HG03097 (cell line): ENCODE data around the gene RNF10.
"Not testable (repeated sequence)": the region's sequence is repeated elsewhere in the genome, so short reads cannot be mapped to it uniquely, and the experiment has no call there.

ENCODE experiments used
- ATAC-seq: cut with Tn5 transposase; IDR thresholded peaks from one replicate; pipeline ENCODE4 v1.9.1; 2021; ENCODE audit not compliant: unreplicated experiment, low FRiP score

Gene RNF10

DNA sequence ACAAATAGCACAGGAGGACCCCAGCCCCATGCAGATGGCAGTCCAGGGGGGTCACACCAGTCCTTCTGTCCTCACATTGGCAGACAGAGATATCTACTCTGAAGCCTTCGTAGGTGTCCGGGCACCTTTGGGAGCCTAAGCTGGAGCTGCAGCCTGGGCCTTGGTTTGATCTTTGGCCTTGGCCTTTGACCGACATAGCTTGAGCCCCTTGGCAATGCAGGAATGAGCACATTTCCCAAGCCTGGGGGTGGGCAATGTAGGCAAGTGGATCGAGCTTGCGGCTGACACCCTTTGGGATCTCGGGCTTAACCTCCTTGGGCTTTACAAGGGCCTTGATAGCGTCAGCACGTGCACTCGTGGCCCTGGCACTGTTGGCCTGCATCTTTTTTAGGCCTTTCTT lies 11.6 kb upstream of the RNF10 start:
- ATAC-seq: no peak

DNA sequence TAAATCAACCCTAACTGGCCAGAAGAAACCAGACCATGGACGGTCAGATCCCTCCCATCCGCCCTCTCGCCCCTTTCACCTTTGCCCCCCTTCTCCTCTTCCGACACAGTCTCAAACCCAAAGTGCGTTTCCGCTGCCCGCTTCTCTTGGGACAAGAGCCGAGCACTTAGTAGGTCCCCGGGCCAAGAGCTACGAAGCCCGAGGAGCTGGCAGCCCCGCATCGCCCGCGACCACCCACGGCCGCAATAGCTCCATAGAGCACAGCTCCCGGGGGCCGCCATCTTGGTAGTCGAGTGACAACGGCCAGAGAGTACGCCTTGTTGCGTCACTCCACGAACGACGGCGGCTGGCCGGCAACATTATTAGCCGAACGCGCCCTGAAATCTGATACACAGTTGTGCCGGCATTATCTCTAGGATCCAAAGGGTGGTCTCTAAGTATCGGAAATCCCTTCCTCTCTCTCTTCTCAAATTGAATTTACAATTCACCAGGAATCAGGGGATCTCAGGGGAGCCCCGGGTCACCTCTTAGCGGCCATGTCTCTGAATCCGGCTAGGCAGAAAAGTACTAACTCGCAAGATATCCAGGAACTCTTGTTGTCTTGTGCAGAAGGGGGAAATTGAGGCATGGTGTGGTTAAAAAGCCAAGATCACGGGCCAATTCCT lies 5.2 kb upstream of the RNF10 start, which contains the start of gene COQ5:
Gene COQ5 (minus strand): TSS at position 298 of the 665 bp plus-strand sequence. CDS start 17 bp downstream, at position 281.
- peak; percentile 69 for ATAC-seq

DNA sequence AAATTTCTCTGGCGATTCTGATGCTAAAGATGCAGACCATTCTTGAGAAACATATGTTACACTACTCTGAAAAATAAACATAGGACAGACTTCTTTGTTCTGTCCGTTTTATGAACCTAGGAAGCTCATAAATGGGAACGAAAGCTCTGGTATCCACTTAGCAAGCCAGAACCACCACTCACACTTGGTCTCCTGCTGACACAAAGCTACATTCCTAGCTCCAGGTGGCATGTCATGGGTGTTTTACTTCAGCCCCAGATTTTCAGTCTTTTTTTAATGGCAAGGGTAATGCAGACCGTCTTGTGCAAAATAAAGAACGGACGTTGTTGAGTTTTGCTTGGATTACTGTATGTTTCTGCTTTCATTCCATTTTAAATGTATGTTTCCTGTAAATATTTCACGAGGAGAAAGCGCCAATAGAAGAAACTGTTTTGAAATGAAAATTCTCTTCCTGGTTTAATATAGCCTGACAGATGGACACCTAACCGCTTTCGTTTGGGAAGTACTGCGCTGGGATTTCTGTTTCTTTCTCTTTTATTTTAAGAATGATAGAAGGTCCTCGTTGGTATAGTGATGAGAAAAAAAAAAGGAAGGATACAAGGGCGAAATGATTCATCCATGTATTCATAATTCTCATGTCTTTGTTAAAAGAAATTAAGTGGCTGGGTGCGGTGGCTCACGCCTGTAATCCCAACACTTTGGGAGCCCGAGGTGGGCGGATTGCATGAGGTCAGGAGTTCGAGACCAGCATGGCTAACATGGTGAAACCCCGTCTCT lies 4.3 kb upstream of the RNF10 start:
- no peak for ATAC-seq

DNA sequence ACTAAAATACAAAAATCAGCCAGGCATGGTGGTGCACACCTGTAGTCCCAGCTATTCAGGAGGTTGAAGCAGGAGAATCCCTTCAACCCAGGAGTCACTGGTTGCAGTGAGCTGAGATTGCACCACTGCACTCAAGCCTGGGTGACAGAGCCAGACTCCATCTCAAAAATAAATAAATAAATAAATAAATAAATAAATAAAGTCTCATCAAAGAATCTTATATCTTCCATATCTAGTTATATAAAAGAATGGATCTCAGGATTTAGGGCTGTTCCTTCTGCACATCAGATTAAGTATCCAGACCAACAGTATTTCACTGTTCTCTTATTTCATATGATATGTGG lies 3.8 kb upstream of the RNF10 start:
- ATAC-seq: not testable (repeated sequence)

DNA sequence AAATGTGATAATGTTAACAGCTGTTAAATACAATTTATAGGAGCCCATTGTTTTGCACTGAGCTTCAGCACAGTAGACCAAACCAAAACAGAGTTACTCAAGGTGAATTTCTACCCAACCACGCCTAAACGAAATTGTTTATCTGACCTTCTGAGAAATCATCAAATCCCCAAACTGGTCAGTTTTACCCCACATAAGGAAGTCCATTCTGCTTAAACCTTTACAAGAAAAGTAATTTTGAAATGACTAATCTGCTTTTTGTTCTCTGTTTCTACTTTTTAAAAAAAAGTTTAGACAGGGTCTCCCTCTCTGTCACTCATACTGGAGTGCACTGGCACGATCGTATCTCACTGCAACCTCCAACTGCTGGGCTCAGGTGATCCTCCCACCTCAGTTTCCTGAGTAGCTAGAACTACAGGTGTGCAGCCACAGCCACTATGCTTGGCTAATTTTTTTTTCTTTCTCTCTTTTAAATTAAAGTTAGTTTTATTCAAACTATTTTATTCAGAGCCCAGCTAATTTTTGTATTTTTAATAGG lies 1.4 kb upstream of the RNF10 start:
- ATAC-seq: no peak

DNA sequence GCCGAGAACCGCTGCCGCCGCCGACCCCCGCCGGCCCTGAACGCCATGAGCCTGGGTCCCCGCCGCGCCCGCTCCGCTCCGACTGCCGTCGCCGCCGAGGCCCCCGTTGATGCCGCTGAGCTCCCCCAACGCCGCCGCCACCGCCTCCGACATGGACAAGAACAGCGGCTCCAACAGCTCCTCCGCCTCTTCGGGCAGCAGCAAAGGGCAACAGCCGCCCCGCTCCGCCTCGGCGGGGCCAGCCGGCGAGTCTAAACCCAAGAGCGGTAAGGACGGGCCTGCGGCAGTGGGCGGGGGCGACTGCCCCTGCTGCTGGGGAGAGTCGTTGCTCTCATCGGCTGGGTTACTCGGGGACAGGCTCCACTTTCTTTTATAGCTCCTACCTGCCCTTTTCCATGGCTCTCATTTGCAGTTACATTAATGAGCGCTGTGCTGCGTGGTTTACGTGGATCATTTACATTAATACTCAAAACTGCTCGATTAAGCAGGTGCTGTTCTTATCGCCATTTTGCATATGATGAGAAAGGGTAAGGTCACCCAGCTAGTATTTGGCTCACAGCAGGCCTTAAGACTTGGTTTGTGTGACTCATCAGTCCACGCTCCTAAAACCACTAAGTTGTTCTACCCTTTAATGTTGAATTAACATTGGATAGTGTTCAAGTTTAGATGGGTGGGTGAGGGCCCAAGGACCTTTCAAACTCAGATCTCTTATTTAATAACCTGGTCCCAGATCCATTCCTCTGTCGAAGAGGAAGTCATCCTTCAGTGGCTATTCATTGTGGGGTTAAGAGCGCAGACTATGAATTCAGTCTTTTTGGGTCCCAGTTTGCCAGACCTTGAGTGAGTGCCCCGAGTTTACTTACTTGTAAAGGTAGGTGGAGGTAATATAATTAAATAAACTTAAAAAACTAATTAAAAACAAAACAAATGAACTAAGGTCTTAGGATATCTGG lies 823 bp downstream of the RNF10 start:
- peak; percentile 30 for ATAC-seq

DNA sequence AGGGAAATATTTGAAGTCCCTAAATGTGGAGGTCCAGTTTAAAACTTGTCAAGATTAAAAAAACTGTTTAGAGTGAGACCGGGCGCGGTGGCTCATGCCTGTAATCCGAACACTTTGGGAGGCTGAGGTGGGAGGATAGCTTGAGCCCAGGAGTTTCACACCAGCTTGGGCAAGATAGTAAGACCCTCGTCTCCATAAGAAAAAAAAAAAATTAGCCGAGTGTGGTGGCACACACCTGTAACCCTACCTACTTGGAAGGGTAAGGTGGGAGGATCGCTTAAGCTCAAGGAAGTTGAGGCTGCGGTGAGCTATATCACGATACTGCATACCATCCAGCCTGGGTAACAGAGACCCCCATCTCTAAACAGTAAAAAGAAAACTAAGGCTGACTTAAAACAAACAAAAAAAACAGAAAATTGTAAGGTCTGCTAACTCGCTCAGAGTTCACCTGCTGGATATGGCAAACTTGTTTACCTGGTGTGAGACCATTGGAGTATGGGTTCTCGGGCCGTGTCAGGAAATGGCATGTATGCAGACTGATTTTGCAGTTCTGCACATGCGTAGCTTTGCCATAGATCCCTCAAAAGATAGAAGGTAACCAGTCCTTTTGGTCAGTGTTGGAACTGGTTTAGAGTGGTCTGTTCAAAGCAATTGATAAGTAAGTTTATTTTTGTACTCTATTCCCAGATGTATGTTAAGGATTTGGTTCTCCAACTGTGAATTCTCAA lies 2.1 kb downstream of the RNF10 start:
- no peak for ATAC-seq

DNA sequence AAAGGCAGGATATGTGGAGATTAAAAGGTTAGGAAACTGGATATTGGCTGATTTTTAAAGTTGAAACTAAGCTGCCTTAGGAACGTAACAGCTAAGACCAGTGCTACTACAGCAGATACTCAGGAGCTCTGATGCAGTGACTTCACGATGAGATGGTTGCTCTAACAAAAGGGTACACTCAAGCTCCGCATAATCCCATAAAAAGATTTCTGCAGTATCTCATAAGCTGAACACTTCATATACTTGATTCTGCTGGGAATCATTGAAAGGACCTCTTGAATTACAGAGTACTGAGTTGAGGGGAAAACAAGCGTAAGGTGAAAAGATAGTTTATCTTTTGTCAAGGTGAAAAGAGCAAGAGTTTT lies 3.7 kb downstream of the RNF10 start:
- ATAC-seq: no peak

DNA sequence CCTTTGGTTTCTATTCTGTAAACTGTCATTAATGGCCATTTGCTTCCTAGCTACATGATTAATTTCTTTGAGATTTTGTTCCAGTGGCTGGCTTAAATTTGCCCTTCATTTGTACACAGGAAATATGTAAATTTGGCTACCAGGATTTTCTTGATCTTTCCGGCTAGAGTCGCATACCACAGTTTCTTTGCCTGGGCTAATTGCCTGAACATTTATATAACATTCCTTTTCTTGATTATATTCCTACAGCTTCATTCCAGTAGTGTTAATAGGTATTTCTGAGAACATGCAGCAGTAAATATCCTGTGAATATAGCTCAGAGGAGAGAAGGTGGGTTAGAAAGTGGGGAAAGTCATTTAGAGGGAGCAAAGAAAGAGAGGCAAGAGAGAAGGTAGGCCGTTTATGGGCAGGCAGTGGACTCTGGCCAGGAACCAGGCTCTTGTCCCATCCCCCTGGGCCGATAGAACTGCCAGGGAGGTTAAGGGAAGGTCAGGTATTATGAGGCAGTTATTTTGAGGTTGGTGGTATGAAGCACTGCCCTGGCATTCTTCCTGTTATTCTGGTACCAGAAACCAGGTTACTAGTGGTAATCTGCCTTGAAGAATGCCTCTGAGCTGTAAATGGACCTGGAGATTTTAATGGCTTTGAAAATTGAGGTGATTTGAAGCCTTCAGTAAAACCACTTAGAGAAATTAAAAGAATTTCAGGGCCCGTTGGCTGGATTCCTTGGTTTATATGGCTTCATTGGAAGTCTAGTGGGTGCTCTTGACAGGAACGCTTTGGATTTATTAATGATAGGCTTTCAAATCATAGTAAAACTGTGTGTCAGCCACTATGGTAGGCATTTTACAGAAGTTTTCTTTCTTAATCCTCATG lies 4.4 kb downstream of the RNF10 start:
- no peak for ATAC-seq

DNA sequence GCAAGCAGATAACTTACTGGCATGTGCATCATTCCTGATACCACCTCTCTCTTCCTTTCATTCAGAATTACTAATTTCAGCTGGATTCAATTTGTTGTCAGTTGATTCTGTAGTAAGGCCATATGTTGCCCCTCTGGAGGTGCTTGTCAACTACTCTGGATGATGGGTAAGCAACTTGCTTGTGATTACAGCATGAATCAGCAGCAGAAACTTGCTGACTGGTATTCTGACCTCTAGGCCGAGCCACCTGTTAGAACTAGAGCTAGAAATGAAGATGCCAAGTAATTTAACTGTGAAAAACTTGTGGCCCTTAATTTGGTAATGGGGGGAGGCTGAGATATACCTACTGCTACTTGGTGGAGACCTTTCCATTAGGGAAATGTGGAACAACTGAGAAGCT lies 5.1 kb downstream of the RNF10 start:
- no peak for ATAC-seq

DNA sequence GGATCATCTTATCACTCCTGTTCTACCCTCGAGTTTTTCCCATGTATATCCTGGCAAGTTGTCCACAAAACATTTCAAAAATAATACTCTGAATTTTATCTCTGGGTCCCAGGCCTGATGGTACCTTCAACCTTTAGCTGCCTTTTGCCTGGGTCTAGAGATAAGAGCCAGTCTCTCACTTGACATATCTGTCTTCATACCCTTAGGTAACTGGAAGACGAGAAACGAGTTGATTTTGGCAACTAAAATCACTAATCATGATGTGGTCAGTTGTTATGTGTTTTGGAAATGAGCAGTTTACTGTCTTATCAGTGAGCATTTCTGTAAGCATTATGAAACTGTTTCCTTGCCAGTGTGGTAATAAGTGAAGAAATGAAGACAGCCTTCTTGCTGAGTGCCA lies 6.3 kb downstream of the RNF10 start:
- ATAC-seq: no peak

DNA sequence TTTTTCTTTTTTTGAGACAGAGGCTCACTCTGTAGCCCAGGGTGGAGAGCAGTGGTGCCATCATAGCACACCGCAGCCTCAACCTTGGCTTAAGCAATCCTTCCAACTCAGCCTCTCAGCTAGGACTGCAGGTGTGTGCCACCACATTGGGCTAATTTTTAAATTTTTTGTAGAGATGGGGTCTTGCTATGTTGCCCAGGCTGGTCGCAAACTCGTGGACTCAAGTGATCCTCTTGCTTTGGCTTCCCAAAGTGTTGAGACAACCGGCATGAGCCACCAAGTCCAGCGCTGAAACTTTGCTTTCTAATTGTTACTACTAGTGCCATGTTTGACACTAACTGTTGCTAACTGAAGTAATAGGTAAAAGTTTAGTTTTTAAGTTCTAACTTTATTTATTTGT lies 8.0 kb downstream of the RNF10 start:
- ATAC-seq: no peak

DNA sequence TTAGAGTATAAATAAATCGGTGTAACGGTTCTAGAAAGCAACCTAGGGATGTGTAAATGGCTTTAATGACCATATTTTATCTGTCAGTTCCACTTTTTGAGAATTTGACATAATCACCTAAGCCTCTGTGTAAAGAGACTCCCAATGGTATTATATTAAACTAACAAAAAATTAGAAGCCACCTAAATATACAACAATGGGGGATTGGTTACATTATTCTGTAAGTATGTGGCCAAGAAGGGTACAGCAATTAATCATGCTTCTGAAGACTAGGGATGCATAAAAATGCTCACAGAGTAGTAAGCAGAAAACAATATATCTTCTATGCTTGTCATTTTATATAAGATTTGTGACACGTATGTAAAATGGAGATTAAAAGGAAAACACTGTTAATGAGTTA lies 10.5 kb downstream of the RNF10 start:
- no peak for ATAC-seq

DNA sequence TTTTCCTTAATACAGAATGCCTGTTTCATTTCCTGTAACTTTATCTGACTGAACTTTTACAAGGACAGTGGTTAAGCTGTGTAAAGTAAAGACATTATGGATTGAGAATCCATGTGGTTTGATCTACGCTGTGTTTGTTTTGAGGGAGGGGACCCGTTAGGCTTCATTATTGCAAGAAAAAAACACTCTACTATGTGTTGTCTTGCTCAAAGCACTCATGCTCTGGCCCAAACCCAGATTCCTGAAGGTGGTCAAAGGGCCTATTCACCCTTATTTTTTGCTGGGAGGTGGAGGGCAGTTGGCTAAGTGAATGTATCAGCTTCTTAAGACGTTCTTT lies 11.9 kb downstream of the RNF10 start:
- ATAC-seq: no peak

DNA sequence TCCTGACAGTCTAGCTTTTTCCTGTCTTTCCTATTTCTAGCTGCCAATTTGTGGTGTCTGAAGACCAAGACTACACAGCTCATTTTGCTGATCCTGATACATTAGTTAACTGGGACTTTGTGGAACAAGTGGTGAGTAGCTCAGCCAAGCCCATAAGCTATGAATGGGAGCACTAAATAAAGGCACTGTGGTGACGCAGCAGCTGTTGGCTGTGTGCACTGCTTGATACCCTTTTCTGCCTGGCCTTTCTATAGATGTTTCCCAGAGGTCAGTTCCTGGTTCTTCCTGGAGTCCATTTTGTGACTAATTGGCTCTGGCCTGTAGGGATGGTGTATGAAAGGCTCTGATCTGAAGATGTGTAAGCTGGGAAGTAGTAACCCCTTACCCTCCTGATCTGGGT lies 20.5 kb downstream of the RNF10 start:
- ATAC-seq: no peak

DNA sequence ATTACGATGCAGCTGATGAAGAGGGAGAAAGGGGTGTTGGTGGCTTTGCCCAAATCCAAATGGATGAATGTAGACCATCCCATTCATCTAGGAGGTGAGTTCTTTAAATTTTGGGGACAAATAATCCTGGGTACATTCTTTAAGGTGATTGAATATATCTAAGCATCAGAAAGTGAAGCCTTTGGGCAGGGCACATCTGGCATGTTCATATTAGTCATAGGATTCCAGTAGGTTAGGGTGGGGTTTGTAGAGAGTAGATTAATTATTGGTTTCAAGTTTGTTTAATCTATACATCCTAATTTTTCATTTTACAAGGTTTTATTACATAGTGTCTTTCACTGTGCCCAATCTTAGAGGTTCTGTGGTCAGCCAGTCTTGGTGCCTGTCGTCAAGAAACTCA lies 23.4 kb downstream of the RNF10 start:
- no peak for ATAC-seq

DNA sequence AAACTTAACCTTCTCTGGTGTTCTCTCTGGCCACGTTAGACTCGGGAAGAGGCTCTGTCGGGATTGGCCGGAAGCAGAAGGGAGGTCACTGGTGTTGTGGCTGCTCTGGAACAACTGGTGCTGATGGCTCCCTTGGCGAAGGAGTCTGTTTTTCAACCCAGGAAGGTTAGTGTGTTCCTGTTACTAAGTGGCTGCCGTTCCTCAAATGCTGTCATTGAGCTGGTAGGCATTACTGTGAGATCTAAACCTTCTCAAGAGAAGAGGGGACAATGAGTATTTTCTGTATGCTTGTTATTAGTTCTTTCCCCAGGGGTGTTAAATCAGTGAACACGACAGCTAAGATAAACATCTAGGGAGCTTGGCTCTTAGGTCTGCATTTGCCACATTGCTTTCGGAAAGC lies 28.8 kb downstream of the RNF10 start:
- no peak for ATAC-seq

DNA sequence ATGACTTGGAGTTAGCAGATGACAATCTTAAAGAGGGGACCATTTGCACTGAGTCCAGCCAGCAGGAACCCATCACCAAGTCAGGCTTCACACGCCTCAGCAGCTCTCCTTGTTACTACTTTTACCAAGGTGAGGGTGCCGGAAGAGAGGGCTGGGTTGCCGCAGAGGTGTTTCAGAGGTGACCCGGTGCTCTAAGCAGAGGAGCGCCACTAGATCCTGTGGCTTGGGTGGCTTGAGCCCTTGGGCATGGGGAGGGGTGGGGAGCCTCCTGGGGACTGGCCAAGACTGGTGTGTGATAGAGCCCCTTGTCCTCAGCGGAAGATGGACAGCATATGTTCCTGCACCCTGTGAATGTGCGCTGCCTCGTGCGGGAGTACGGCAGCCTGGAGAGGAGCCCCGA lies 29.3 kb downstream of the RNF10 start:
- no peak for ATAC-seq

DNA sequence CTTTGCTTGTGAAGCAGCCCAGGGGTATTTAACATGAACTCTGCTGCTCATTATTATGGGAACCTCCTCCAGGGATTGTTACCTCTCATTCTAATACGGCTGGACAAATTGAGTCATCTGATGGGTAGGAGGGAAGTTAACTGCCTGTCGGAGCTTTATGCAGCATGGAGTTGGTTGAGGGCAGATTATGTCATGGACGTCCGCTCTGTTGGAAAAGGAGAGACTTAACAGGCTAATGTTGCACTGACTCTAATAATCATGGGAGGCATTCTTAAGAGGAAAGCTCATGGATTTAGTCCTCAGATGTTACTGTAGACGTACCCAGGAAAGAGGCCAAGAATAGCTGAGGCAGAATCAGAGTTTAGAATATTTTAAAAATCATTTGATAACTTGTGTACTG lies 37.1 kb downstream of the RNF10 start:
- no peak for ATAC-seq

DNA sequence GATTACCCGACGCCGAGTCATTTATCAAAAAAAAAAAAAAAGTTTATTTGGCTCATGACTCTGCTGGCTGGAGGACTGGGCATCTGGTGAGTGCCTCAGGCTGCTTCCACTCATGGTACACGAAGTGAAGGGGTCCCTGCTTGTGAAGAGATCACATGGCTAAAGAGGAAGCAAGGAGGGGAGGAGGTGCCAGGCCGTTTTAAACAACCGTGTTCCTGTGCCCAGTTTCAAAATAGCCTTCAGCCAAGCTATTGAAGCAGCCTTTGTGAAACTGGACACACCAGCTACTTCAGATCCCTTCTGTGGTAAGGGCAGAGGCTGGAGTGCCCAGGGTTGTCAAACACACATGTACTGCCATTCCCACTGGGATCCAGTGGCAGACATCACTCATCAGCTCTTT lies 39.4 kb downstream of the RNF10 start:
- ATAC-seq: no peak
